A673 (cell line): ENCODE measurements around the gene SPTLC2. TPM values are rescaled to one million over a fixed set of nuclear protein-coding genes. Genes with fewer than 3 reads are reported as not detected.

Experiments
- BruUV-seq: library from RNA; stranded (reverse); fragments of 400-500 nt; replicated peaks from 2 replicates; lab custom pipeline; 2021; lab: Mats Ljungman, UMichigan
- CTCF ChIA-PET: fragments of 300-600 bp; sonication (Branson Sonifier 250); formaldehyde crosslinking; loops from one replicate; lab custom pipeline; 2022; ENCODE audit warnings: antibody characterized with exemption; lab: Charles Lee
- POLR2A ChIA-PET: fragments of 300-600 bp; sonication (Branson Sonifier 250); formaldehyde crosslinking; loops from one replicate; lab custom pipeline; 2022; ENCODE audit warnings: antibody characterized with exemption; ENCODE audit not compliant: low non-redundant PET; lab: Charles Lee
- DNase-seq: peaks from one replicate; pipeline ENCODE4 v3.0.0-alpha.2; 2015; ENCODE audit warnings: low spot score
- H3K27ac ChIP-seq: fragments of 200-600 bp; sonication (generic); 2 replicates; pipeline ENCODE4 v1.5.1; 2016; ENCODE audit warnings: mixed run types, low read depth, mild to moderate bottlenecking, mixed read lengths, antibody characterized with exemption, low read length; ENCODE audit not compliant: poor library complexity, severe bottlenecking
- H3K27me3 ChIP-seq: fragments of 200-600 bp; sonication (generic); replicated peaks from 2 replicates; pipeline ENCODE4 v1.6.1; 2017; ENCODE audit warnings: mixed run types, low read depth, mild to moderate bottlenecking, mixed read lengths, antibody characterized with exemption, low read length; ENCODE audit not compliant: insufficient read depth, poor library complexity
- H3K36me3 ChIP-seq: fragments of 200-600 bp; sonication (generic); 2 replicates; pipeline ENCODE4 v1.6.1; 2016; ENCODE audit warnings: mixed run types, mild to moderate bottlenecking, mixed read lengths, antibody characterized with exemption, low read length; ENCODE audit not compliant: insufficient read depth, poor library complexity, severe bottlenecking
- H3K4me1 ChIP-seq: fragments of 200-600 bp; sonication (generic); 2 replicates; pipeline ENCODE4 v1.6.1; 2017; ENCODE audit warnings: mixed run types, mild to moderate bottlenecking, mixed read lengths, antibody characterized with exemption, low read length; ENCODE audit not compliant: insufficient read depth, poor library complexity, severe bottlenecking
- H3K4me3 ChIP-seq: fragments of 200-600 bp; sonication (generic); 2 replicates; pipeline ENCODE4 v1.5.1; 2016; ENCODE audit warnings: low read depth, mixed run types, mild to moderate bottlenecking, mixed read lengths, low read length; ENCODE audit not compliant: poor library complexity, severe bottlenecking
- H3K9me3 ChIP-seq: fragments of 200-600 bp; sonication (generic); 2 replicates; pipeline ENCODE4 v1.6.1; 2016; ENCODE audit warnings: mixed run types, low read depth, mild to moderate bottlenecking, mixed read lengths, antibody characterized with exemption, low read length; ENCODE audit not compliant: poor library complexity, severe bottlenecking
- EZH2 ChIP-seq: fragments of 200-600 bp; sonication (generic); IDR thresholded peaks from 2 replicates; pipeline ENCODE4 v1.6.1; 2017; ENCODE audit warnings: borderline replicate concordance, low read depth, mild to moderate bottlenecking, mixed read lengths, antibody characterized with exemption, low read length; ENCODE audit not compliant: poor library complexity, severe bottlenecking
- intact Hi-C: fragments of 100-400 bp; cut with micrococcal nuclease; formaldehyde crosslinking; loops from one replicate; pipeline ENCODE4 v1.10.0; 2022; ENCODE audit not compliant: unreplicated experiment
- total RNA-seq: library from RNA; stranded (reverse); gene quantifications from 2 replicates; pipeline ENCODE4 v1.2.3, GENCODE V29; 2021
- TF ChIP-seq, protein P1 (sequence below): fragments of 300-800, 200-600 bp; sonication (generic); conservative IDR thresholded peaks from 2 replicates; pipeline ENCODE4 v1.5.1; 2017; ENCODE audit warnings: low read depth, mild to moderate bottlenecking, antibody characterized with exemption, low read length, moderate library complexity, mixed read lengths

SPTLC2 gene
- total RNA-seq, 1 experiment from 2014 or later, result 17.3 TPM

- Histone ChIP-seq H3K27ac (no peak overlapping the region), H3K36me3 (no peaks in the 10 kb centered on the region), H3K4me1 (no peaks in the 10 kb centered on the region), H3K9me3 (no peaks in the 10 kb centered on the region), H3K4me3 (no peak overlapping the region), H3K27me3 (no peaks in the 10 kb centered on the region)
- TF ChIP-seq, protein P1, sequence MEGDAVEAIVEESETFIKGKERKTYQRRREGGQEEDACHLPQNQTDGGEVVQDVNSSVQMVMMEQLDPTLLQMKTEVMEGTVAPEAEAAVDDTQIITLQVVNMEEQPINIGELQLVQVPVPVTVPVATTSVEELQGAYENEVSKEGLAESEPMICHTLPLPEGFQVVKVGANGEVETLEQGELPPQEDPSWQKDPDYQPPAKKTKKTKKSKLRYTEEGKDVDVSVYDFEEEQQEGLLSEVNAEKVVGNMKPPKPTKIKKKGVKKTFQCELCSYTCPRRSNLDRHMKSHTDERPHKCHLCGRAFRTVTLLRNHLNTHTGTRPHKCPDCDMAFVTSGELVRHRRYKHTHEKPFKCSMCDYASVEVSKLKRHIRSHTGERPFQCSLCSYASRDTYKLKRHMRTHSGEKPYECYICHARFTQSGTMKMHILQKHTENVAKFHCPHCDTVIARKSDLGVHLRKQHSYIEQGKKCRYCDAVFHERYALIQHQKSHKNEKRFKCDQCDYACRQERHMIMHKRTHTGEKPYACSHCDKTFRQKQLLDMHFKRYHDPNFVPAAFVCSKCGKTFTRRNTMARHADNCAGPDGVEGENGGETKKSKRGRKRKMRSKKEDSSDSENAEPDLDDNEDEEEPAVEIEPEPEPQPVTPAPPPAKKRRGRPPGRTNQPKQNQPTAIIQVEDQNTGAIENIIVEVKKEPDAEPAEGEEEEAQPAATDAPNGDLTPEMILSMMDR, result no peak
- no peak for TF ChIP-seq EZH2
- BruUV-seq, result no TSS peak
- DNase-seq, result no peak
- CTCF ChIA-PET, result no interaction called here
- POLR2A ChIA-PET, result no interaction called here
- intact Hi-C loops, result no loop called here
Measured at GRCh38 chr14:77475432-77476115, 140.9 kb downstream of the SPTLC2 start.

DNA sequence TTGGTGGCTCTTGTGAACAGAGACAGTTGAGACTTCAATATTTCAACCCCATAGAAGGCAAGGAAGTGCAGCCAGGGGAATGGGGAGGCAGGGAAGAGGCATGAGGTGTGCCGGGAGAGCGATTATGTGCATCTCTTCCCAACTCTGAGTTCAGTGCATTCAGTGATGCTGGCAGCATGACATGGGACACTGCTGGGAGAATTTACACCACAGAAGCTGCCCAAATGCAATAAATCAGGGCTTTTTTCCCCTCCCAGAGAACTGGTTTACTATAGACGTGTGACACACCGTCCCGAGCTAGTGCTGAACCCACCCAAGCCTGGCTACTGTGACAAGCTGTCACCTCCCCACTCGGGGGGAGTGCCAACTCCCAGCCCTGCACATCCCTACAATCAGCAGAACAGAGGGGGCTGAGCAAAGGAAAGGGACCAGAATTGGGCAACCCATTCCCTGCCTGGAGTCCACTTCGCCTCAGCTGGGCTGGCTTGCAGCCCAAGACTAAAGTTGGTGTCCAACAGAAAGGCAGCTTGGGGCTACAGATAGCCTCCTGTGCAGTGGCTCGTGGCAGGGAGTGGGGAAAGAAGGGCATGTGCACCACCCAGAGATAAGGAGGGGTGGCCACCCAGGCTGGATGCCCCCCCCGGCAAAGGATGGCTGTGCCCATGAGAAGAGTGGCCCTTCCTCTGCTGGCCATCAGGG lies 141.8 kb downstream of the SPTLC2 start:
- DNase-seq, result no peak
- CTCF ChIA-PET, result no interaction called here
- Histone ChIP-seq H3K4me3 (no peak overlapping the region), H3K27ac (no peak overlapping the region), H3K27me3 (no peaks in the 10 kb centered on the region), H3K36me3 (peaks cover 2% of the 10 kb centered on the region), H3K4me1 (no peaks in the 10 kb centered on the region), H3K9me3 (no peaks in the 10 kb centered on the region)
- POLR2A ChIA-PET, result no interaction called here
- BruUV-seq, result no TSS peak
- intact Hi-C loops, result no loop called here
- TF ChIP-seq, protein P1, result no peak
- no peak for TF ChIP-seq EZH2

DNA sequence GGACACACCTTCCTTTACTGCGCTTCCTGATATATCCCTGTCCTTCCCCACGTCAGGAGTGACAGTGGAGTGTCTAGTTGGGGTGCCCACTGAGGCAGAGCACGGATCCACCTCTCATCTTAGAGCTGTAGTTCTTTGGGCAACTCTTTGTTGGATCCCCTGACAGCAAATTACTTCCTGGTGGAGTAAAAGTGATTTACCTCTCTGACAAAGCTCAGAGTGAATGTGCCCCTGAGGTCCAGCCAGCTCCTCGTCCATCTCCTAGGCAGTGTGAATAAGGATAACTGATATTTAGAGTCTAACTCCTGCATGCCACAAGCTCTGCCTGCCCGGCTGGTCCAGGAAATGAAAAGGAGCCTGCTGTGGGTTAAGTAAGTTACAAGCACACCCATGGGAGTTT lies 142.5 kb downstream of the SPTLC2 start:
- H3K27ac ChIP-seq, result no peak overlapping the region
- ChIA-PET POLR2A (no interaction called here), CTCF (no interaction called here)
- no peak for DNase-seq
- no peaks in the 10 kb centered on the region for H3K27me3 ChIP-seq
- H3K4me3 ChIP-seq, result no peak overlapping the region
- intact Hi-C loops, result no loop called here
- BruUV-seq, result no TSS peak
- TF ChIP-seq EZH2, result no peak
- TF ChIP-seq, protein P1, result no peak
- no peaks in the 10 kb centered on the region for H3K4me1 ChIP-seq
- no peaks in the 10 kb centered on the region for H3K9me3 ChIP-seq
- H3K36me3 ChIP-seq, result peaks cover 9% of the 10 kb centered on the region
